ENCODE results near the gene PDIK1L. TPM values are rescaled to one million over a fixed set of nuclear protein-coding genes. Genes with fewer than 3 reads are reported as not detected.

PDIK1L gene
- 10 to 100 TPM; 14.0 to 16.7 (median 14.4) TPM for total RNA-seq

- TF ChIP-seq CTCF (IDR thresholded peaks at IDR 0.05) (no peak), POLR2A (IDR thresholded peaks at IDR 0.05) (no peak)
- WGBS, 2 donors: 0 to 2% methylated on average over 5 to 52 of the region's 96 CpGs
- peak within 1 kb of the TSS; percentile 99 for H3K4me3 ChIP-seq (ENCODE audit: low read depth, poor library complexity, severe bottlenecking)
- DNase-seq (ENCODE audit: low spot score in 2 of 2): peak; percentile 88 to 98
- intact Hi-C loops (cut with DNase I; ENCODE audit: low total_unique reads): no loop called here
Measured at GRCh38 chr1:26111530-26112406, at the start of gene PDIK1L. Gene PDIK1L, plus strand, starts transcription at chr1:26111824. Its CDS starts 2,485 bp downstream, at chr1:26114309.

GRCh38 chr1:26064553-26064952, 47.1 kb upstream of the PDIK1L start:
- intact Hi-C loops (cut with DNase I; ENCODE audit: low total_unique reads): no loop called here
- no peak overlapping the region for H3K4me3 ChIP-seq (ENCODE audit: low read depth, poor library complexity, severe bottlenecking)
- no peak for DNase-seq (ENCODE audit: low spot score in 2 of 2)
- 69 to 79% methylated on average over 3 of the region's 3 CpGs for WGBS, 2 donors
- TF ChIP-seq POLR2A (IDR thresholded peaks at IDR 0.05) (no peak), CTCF (IDR thresholded peaks at IDR 0.05) (no peak)

GRCh38 chr1:26066160-26066559, 45.5 kb upstream of the PDIK1L start:
- DNase-seq (ENCODE audit: low spot score in 2 of 2): no peak
- 80 to 86% methylated on average over 15 of the region's 15 CpGs for WGBS, 2 donors
- TF ChIP-seq CTCF (IDR thresholded peaks at IDR 0.05) (no peak), POLR2A (IDR thresholded peaks at IDR 0.05) (no peak)
- intact Hi-C loops (cut with DNase I; ENCODE audit: low total_unique reads): no loop called here
- H3K4me3 ChIP-seq (ENCODE audit: low read depth, poor library complexity, severe bottlenecking): no peak overlapping the region

- no peak overlapping the region for H3K4me3 ChIP-seq (ENCODE audit: low read depth, poor library complexity, severe bottlenecking)
- 72 to 73% methylated on average over 4 of the region's 4 CpGs for WGBS, 2 donors
- intact Hi-C loops (cut with DNase I; ENCODE audit: low total_unique reads): no loop called here
- no peak for TF ChIP-seq CTCF (IDR thresholded peaks at IDR 0.05)
- TF ChIP-seq POLR2A (IDR thresholded peaks at IDR 0.05): no peak
- DNase-seq (ENCODE audit: low spot score in 2 of 2): no peak
Measured at GRCh38 chr1:26066857-26067256, 44.8 kb upstream of the PDIK1L start.

- no peak for DNase-seq (ENCODE audit: low spot score in 2 of 2)
- no peak within 1 kb of the TSS for H3K4me3 ChIP-seq (ENCODE audit: low read depth, poor library complexity, severe bottlenecking)
- intact Hi-C loops (cut with DNase I; ENCODE audit: low total_unique reads): no loop called here
- WGBS, 2 donors: 41 to 56% methylated on average over 9 of the region's 9 CpGs
- no peak for TF ChIP-seq CTCF (IDR thresholded peaks at IDR 0.05)
- no peak for TF ChIP-seq POLR2A (IDR thresholded peaks at IDR 0.05)
Measured at GRCh38 chr1:26067432-26067911, 44.2 kb upstream of the PDIK1L start, which contains the start of gene TRIM63. Gene TRIM63, minus strand, starts transcription at chr1:26067630. Its CDS starts 136 bp downstream, at chr1:26067494.
